Keratinocyte (primary cell): ENCODE data around the gene APOE. TPM values are rescaled to one million over a fixed set of nuclear protein-coding genes. Genes with fewer than 3 reads are reported as not detected.

Experiments
- DNase-seq: peaks from one replicate; pipeline ENCODE4 v3.0.0-alpha.2; 2011; ENCODE audit warnings: low read depth, missing footprints, low spot score
- FAIRE-seq: peaks from 2 replicates; lab custom pipeline; 2011; peaks lifted over from hg19 to GRCh38; lab: Jason Lieb, UNC
- H2AFZ ChIP-seq: 2 replicates; pipeline ENCODE4 v1.6.0; 2012; ENCODE audit warnings: low read length, control low read depth, inconsistent platforms; ENCODE audit not compliant: control insufficient read depth
- H3K27ac ChIP-seq: 2 replicates; pipeline ENCODE4 v1.5.1; 2011; ENCODE audit warnings: low read length; ENCODE audit not compliant: control insufficient read depth, insufficient read depth
- H3K27me3 ChIP-seq: 3 replicates; pipeline ENCODE4 v1.6.0; 2011; ENCODE audit warnings: low read length; ENCODE audit not compliant: control insufficient read depth, insufficient read depth; ENCODE audit errors: extremely low read depth
- H3K36me3 ChIP-seq, 2 experiments: 2 replicates in 1 of 2; 3 replicates in 1 of 2; pipeline ENCODE4 v1.5.1; 2011; ENCODE audit warnings: low read length in 2 of 2, mild to moderate bottlenecking in 1 of 2; ENCODE audit not compliant: control insufficient read depth in 2 of 2, insufficient read depth in 2 of 2; ENCODE audit errors: extremely low read depth in 1 of 2
- H3K4me1 ChIP-seq: 3 replicates; pipeline ENCODE4 v1.5.1; 2011; ENCODE audit warnings: low read length; ENCODE audit not compliant: control insufficient read depth, insufficient read depth; ENCODE audit errors: extremely low read depth
- H3K4me2 ChIP-seq: 3 replicates; pipeline ENCODE4 v1.6.0; 2011; ENCODE audit warnings: low read depth, low read length; ENCODE audit not compliant: control insufficient read depth, insufficient read depth; ENCODE audit errors: extremely low read depth
- H3K4me3 ChIP-seq, 3 experiments: fragments of 200-600 bp in 1 of 3; sonication (generic) in 1 of 3; 2 replicates in 2 of 3; 3 replicates in 1 of 3; pipeline ENCODE4 v1.5.1; 2011 to 2016; ENCODE audit warnings: low read length in 3 of 3, mild to moderate bottlenecking in 3 of 3, control low read depth in 2 of 3, inconsistent platforms in 1 of 3, low read depth in 1 of 3, mixed read lengths in 1 of 3, mixed run types in 1 of 3, moderate library complexity in 1 of 3; ENCODE audit not compliant: control insufficient read depth in 2 of 3, insufficient read depth in 2 of 3; ENCODE audit errors: extremely low read depth in 1 of 3
- H3K79me2 ChIP-seq: 2 replicates; pipeline ENCODE4 v1.6.0; 2012; ENCODE audit warnings: low read length; ENCODE audit not compliant: control insufficient read depth, insufficient read depth
- H3K9ac ChIP-seq: 3 replicates; pipeline ENCODE4 v1.6.0; 2011; ENCODE audit warnings: low read length; ENCODE audit not compliant: control insufficient read depth, insufficient read depth; ENCODE audit errors: extremely low read depth
- H3K9me1 ChIP-seq: 3 replicates; pipeline ENCODE4 v1.6.0; 2011; ENCODE audit warnings: low read length; ENCODE audit not compliant: control insufficient read depth, insufficient read depth; ENCODE audit errors: extremely low read depth
- H3K9me3 ChIP-seq: 2 replicates; pipeline ENCODE4 v1.5.1; 2012; ENCODE audit warnings: low read depth, low read length; ENCODE audit not compliant: control insufficient read depth
- H4K20me1 ChIP-seq: 3 replicates; pipeline ENCODE4 v1.6.0; 2011; ENCODE audit warnings: low read length; ENCODE audit not compliant: control insufficient read depth, insufficient read depth; ENCODE audit errors: extremely low read depth
- CTCF ChIP-seq, 3 experiments: IDR thresholded peaks in 1 of 3; conservative IDR thresholded peaks in 1 of 3; optimal IDR thresholded peaks in 1 of 3; 2 replicates in 2 of 3; 3 replicates in 1 of 3; pipeline versions ENCODE3 to v1.5.1; 2011; ENCODE audit warnings: low read length in 3 of 3, mild to moderate bottlenecking in 3 of 3, moderate library complexity in 2 of 3, control low read depth in 1 of 3, inconsistent platforms in 1 of 3; ENCODE audit not compliant: insufficient read depth in 2 of 3; ENCODE audit errors: extremely low read depth in 1 of 3
- EZH2 ChIP-seq: IDR thresholded peaks from one replicate; pipeline ENCODE4 v1.6.1; 2012; ENCODE audit warnings: inconsistent platforms, mild to moderate bottlenecking, low read length, moderate library complexity
- dilution Hi-C: fragments of 300-500 bp; cut with MboI; formaldehyde crosslinking; loops from one replicate; pipeline ENCODE4 v1.7.0; 2020; ENCODE audit warnings: low sequenced_read_pairs; ENCODE audit not compliant: extremely low pct_ligation_motif_present
- polyA plus RNA-seq, 5 experiments: library from polyadenylated mRNA; depleted of rRNA in 3 of 5; stranded (reverse) in 3 of 5; stranded (forward) in 1 of 5; unstranded in 1 of 5; fragments of >200 nt; gene quantifications; 1 replicate in 1 of 5; 2 replicates in 3 of 5; 3 replicates in 1 of 5; pipeline versions ENCODE4 v1.2.1 to v1.2.3, GENCODE V29; 2011 to 2012; ENCODE audit warnings: missing spikeins in 2 of 5, low read depth in 1 of 5, low replicate concordance in 1 of 5

APOE gene
- polyA plus RNA-seq, 1 donor (not counting 4 experiments of a cell fraction or from before 2014, with no cell fraction given), result 30.2 TPM

DNA sequence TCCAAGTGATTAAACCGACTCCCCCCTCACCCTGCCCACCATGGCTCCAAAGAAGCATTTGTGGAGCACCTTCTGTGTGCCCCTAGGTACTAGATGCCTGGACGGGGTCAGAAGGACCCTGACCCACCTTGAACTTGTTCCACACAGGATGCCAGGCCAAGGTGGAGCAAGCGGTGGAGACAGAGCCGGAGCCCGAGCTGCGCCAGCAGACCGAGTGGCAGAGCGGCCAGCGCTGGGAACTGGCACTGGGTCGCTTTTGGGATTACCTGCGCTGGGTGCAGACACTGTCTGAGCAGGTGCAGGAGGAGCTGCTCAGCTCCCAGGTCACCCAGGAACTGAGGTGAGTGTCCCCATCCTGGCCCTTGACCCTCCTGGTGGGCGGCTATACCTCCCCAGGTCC is 2.0 kb downstream of the APOE start:
- Histone ChIP-seq H3K9ac (no peak overlapping the region), H4K20me1 (peaks cover 3% of the 10 kb centered on the region), H3K9me1 (no peaks in the 10 kb centered on the region), H3K36me3 (peaks cover 5 to 8% of the 10 kb centered on the region in 2 experiments), H3K4me3 (no peak overlapping the region), H3K4me1 (peaks cover 11% of the 10 kb centered on the region), H3K79me2 (no peaks in the 10 kb centered on the region), H3K4me2 (no peak overlapping the region), H3K27ac (no peak overlapping the region), H3K27me3 (peaks cover 9% of the 10 kb centered on the region), H2AFZ (no peak overlapping the region), H3K9me3 (no peaks in the 10 kb centered on the region)
- no peak for DNase-seq
- dilution Hi-C loops, result no loop called here
- TF ChIP-seq EZH2 (no peak), CTCF (optimal IDR thresholded peaks at IDR 0.05 in 1 of 3, IDR thresholded peaks at IDR 0.05 in 1 of 3, conservative IDR thresholded peaks at IDR 0.05 in 1 of 3; ENCODE audit: extremely low read depth in 1 of 3, insufficient read depth in 2 of 3, low read length in 3 of 3) (no peak)
- FAIRE-seq, result no peak

- Histone ChIP-seq H3K4me1 (peaks cover 11% of the 10 kb centered on the region), H3K9me1 (no peaks in the 10 kb centered on the region), H3K27me3 (peaks cover 9% of the 10 kb centered on the region), H3K4me3 (no peak overlapping the region), H2AFZ (no peak overlapping the region), H3K79me2 (no peaks in the 10 kb centered on the region), H3K4me2 (no peak overlapping the region), H3K9me3 (no peaks in the 10 kb centered on the region), H3K36me3 (peaks cover 4% of the 10 kb centered on the region in 2 experiments), H3K9ac (no peak overlapping the region), H4K20me1 (peaks cover 3% of the 10 kb centered on the region), H3K27ac (no peak overlapping the region)
- dilution Hi-C loops, result no loop called here
- no peak for FAIRE-seq
- TF ChIP-seq EZH2 (no peak), CTCF (optimal IDR thresholded peaks at IDR 0.05 in 1 of 3, IDR thresholded peaks at IDR 0.05 in 1 of 3, conservative IDR thresholded peaks at IDR 0.05 in 1 of 3; ENCODE audit: extremely low read depth in 1 of 3, insufficient read depth in 2 of 3, low read length in 3 of 3) (no peak)
- DNase-seq, result no peak
Observed at GRCh38 chr19:44908074-44908835, 2.7 kb downstream of the APOE start.
